Measurements from ENCODE around the gene ATP2C2.
"Not testable (repeated sequence)": the region's sequence is repeated elsewhere in the genome, so short reads cannot be mapped to it uniquely, and the experiment has no call there.

Gene ATP2C2

DNA sequence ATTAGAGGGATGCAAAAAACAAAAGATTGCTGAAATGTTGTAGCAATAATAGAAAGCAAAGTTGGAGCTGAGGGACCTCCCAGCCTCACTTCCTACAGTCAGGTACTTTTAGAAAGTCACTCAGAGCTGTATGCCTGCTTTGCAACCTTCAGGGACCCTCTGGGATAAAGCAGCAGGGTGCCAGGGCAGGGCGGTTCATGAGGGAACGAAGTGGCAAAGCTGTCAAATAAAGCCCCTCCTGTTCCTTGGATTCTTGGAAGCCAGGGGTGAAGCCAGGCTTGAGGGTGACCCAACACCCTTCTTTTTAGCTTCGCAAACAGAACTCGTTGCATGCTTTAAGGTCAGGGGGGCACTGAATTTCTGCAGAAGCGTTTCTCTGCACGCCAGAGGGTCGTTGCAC, 767 bp downstream of the ATP2C2 start:
- no peak for DNase-seq

DNA sequence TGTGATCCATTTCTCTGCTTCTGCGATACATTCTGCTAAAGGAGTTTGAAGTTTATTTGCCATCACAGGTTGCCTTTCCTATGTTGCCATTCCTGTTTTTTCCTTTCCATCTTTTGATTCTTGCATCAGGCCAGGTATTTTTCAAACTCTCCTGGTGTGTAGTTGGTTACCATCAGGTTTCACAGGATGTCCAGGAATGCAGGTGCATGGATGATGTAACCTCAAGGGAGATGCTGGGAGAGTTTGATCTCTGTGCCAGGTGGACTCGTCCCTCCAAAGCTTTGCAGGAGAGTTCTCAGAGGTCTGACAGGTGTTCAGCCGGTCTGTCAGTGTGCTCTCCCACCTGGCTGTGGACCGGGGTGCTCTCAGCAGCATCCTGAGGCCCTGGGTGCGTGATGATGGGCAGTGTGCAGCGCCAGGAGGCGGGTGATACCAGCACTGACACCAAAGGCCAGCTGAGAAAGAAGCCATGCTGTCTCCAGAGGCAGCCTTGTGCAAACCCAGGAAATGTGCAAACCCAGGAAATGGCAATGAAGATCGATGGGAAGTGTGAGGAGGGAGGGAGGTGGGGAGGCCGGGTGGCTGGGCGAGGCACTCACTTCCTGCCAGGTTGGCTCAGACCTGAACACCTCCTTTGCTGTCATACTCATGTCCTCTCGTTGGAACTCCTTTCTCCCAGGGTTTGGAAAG, 1.7 kb downstream of the ATP2C2 start:
- no peak for DNase-seq

DNA sequence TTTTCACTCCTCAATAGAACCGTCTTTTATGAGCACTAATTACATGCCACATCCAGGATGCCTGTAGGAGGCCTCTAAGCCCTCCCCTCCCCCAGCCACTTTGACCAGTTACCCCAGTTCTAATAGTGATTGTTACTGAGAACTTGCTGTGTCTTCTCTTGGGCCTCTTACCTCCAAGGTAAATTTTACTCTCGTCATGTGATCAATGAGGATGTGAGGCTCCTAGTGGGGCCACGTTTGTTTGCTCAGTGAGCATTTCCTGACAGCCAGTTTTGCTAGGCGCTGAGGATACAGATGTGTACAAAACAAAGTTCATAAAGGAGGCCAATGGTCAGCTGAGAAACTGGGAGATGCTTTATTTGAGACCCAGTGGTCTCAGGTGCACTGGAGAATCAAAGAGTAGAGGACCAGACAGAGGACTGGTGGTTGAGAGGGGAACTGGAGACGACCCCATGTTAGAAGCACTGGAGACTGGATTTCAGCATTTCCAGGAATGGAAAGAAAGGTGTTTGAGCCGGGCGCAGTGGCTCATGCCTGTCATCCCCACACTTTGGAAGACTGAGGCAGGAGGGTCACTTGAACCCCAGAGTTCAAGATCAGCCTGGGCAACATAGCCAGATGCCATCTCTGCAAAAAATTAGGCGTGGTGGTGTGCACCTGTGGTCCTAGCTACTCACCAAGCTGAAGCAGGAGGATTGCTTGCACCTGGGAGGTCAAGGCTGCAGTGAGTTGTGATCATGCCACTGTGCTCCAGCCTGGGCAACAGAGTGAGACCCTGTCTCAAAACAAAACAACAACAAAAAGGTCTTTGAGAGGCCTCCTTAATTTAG, 2.6 kb downstream of the ATP2C2 start:
- DNase-seq: no peak

- DNase-seq: no peak
These were observed 3.2 kb downstream of the ATP2C2 start for GRCh38 chr16:84371553-84371865.

GRCh38 chr16:84373907-84374489, 5.7 kb downstream of the ATP2C2 start:
- no peak for DNase-seq

- no peak for DNase-seq
These were observed 9.8 kb downstream of the ATP2C2 start for GRCh38 chr16:84378099-84378498.

DNA sequence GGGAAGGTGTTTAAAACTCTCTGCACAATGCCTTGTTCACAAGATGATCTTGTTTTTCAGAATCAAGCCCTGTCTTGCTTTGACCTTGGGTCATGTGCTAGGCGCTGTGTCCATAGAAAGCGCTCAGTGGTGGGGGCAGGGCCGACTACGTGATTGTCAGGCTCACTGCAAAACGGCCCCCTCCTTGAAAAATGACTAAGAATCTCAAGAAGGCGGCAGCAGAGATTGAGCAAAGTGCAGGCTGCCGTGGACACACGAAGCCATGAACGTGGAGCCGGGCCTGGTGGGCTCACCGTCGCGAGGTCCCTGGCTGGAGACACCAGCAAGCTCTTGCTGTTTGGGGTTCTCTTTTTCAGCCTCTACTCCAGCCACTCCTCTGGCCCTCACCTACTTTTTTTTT, 10.2 kb downstream of the ATP2C2 start:
- DNase-seq: no peak

- DNase-seq: no peak
These were observed 10.8 kb downstream of the ATP2C2 start for GRCh38 chr16:84379008-84379708.

DNA sequence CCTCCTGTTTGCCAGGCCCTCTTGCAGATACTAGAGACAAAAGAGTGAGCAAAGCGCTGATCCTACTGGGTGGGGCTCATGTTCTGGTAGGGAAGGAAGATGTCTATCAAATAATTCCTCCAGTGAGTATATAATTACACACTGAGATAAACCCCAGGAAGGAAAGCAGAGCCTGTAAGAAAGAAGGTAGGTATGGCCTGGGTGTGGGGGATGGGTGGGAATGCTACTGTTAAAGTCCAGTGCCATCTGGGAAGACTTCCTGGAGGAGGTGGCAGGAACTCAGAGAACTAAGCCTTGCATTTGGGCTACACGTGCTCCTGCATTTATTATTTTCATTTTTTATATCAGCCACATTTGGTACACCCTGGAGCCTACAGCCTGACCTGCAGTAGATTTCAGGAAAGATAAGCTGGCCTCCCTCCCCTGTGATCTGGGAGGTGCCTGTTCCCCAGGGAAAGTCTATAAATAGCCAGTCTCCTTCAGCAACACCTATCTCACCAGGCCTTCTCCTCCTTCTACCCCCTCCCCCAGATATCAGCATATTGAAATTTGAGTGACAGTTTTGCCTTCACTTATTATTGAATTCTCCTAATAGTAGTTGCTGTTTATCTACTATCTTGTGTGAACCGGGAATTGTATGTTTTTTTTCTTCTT, 11.5 kb downstream of the ATP2C2 start:
- no peak for DNase-seq

DNA sequence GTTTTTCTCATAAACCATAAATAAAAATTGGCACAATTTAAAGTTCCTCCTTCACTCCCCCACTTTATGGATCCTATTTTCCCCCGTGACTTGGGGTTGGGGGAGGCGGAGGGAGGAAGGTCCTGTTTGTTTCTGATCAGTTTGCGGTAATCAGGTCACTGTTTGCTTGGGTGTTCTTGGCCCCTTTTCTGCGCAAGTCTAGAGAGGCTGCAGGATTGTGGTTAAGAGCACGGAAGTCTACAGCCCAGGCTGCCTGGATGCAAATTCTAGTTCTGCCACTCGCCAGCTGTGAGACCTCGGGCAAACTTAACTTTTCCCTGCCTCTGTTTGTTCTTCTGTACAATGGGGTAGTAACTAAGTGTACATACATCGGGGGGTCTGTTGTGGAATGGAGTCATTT, 12.1 kb downstream of the ATP2C2 start:
- DNase-seq: no peak

- no peak for DNase-seq
These were observed 14.1 kb downstream of the ATP2C2 start for GRCh38 chr16:84382396-84382795.

GRCh38 chr16:84383106-84383505, 14.8 kb downstream of the ATP2C2 start:
- no peak for DNase-seq

GRCh38 chr16:84386047-84386446, 17.7 kb downstream of the ATP2C2 start:
- DNase-seq: no peak

DNA sequence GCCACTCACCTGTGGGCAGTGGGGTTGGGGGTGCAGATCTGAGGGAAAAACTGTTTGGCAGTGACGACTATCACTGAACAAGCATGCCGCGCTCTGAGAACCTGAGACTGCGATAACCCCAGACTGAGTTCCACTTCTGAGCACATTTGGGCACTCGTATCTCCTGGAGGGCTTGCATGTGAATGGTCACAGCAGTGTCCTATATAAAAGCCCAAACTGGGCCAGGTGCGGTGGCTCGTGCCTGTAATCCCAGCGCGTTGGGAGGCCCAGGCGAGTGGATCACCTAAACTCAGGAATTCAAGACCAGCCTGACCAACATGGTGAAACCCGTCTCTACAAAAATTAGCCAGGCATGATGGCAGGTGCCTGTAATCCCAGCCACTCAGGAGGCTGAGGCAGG, 18.7 kb downstream of the ATP2C2 start:
- no peak for DNase-seq

DNA sequence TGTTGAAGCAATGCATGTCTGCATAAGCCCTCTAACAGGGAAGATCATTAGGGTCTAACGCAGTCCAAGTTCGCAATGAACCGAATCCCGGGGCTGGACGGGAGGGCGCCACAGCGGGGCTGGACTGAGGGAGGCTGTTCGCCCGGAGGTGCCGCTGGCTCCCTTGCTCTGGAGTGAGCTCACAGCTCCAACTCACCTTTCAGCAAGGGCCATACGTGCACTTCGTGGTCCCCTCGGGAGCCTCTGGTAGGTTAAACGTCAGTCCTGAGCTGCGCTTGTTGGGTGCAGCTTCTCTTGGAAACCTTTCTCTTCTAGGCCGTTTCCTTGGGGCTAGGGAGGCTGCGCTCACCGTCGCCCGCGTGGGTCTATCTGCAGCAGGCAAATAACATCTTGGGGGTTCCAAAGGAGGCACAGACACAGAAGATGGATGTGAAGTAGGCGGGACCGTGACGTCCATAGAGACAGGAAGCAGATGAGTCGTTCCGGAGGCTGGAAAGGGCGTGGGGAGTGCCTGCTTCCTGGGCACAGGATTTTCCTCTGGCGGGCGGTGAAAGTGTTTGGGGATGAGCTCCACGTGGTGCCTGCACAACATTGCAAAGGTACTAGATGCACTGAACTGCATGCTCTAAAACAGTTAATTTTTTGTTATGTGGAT, 21.9 kb downstream of the ATP2C2 start:
- DNase-seq: no peak

DNA sequence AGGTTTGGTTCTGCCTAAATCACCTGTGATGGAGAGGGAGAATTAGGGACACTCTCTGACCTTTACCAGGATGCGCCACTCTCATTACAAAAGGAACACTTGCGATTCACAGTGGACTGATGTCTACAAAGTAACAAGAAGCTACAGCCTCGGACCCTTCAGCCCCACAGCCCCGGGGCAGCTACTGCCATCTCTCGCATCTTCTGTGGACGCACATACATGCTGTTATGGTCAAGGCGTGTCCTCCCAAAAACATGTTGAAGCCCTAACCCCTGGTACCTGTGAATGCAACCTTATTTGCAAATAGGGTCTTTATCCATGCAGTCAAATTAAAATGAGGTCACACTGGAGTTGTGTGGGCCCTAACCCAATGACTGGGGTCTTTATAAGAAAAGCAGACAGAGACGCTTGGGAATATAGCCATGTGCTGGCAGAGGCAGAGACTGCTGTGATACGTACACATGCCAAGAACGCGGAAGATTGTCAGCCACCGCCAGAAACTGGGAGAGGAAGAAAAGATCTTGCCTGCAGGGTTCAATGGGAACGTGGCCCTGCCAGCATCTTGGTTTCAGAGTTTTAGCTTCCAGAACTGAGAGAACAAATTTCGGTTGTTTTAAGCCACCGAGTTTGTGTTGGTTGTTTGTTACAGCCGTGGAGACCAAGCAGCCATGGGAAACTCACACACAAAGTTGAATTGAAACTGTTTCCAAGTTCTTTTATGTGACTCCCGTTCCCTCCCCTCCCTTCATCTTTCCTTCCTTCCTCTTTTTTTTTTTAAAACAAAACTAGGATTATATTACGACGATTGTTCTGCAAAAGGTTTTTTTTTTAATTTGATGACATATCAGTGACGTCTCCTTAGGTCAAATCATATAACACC, 23.1 kb downstream of the ATP2C2 start:
- DNase-seq: no peak

GRCh38 chr16:84392031-84392360, 23.7 kb downstream of the ATP2C2 start:
- no peak for DNase-seq

DNA sequence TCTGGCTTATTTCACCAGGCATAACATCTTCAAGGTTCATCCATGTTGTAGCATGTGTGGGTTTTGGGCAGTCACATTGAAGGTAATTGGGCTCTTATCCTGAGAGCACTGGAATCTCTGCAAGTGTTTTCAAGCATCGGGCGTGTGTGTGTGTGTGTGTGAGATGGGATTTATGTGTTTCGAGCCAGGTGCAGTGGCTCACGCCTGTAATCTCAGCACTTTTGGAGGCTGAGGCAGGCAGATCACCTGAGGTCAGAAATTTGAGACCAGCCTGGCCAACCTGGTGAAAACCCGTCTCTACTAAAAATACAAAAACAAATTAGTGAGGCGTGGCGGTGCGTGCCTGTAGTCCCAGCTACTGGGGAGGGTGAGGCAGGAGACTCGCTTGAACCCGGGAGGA, 27.7 kb downstream of the ATP2C2 start:
- not testable (repeated sequence) for DNase-seq

GRCh38 chr16:84396537-84397008, 28.2 kb downstream of the ATP2C2 start:
- no peak for DNase-seq

DNA sequence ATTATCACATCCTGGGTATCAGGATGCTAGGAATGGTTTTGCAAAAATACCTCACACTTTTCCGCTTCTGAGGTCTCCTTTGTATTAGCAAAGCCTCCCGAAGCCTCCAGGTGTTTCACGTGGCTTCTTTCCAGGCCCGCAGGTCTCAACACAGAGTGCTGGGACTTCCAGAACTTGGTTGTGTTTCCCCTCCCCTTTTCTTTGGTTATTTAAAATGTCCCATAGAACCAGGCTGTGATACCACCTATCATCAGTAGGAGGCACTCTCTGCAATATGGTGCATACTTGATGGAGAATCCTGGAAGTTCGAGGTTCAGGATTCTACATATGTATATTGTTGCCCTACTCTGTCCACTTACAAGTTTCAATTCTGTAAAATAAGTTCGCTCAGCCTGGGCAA, 28.8 kb downstream of the ATP2C2 start:
- no peak for DNase-seq

- no peak for DNase-seq
These were observed 30.4 kb downstream of the ATP2C2 start for GRCh38 chr16:84398701-84399100.

GRCh38 chr16:84399912-84400311, 31.6 kb downstream of the ATP2C2 start:
- not testable (repeated sequence) for DNase-seq
